GM19452 (cell line): Measurements from ENCODE around the gene FNBP1.

Experiments
- ATAC-seq: cut with Tn5 transposase; IDR thresholded peaks from one replicate; pipeline ENCODE4 v1.9.1; 2021; ENCODE audit not compliant: unreplicated experiment

FNBP1 gene

DNA sequence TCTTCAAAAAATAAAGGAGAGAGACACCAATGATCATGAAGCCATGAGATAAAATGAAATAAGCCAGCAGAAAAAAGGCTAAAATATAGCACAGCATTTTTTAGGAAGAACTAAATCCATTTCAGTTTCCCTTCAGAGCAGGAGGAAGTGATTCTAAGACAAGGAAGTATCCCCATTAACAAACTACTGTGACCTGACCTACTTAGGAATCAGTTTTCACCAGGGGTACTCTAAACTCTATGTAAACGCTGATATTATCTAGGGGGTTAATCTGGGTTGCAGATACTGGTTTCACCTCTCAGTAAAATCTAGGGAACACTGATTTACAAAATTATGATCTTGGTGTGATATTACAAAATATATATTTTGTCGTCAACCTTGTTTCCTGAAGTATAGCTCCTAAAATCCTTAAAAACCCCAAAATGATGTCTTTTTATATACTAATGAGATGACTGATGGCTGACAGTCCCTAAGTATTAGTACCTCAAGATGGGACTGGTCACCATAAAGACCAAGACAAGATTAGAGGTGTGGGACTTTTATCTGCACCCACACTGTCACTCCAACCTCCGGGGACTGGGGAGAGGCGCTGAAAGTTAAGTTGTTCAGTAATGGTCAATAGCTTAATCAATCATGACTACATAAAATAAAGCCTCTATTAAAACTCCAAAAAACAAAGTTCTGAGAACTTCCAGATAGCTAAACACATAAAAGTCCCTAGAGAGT, 2.9 kb upstream of the FNBP1 start:
- ATAC-seq: no peak

DNA sequence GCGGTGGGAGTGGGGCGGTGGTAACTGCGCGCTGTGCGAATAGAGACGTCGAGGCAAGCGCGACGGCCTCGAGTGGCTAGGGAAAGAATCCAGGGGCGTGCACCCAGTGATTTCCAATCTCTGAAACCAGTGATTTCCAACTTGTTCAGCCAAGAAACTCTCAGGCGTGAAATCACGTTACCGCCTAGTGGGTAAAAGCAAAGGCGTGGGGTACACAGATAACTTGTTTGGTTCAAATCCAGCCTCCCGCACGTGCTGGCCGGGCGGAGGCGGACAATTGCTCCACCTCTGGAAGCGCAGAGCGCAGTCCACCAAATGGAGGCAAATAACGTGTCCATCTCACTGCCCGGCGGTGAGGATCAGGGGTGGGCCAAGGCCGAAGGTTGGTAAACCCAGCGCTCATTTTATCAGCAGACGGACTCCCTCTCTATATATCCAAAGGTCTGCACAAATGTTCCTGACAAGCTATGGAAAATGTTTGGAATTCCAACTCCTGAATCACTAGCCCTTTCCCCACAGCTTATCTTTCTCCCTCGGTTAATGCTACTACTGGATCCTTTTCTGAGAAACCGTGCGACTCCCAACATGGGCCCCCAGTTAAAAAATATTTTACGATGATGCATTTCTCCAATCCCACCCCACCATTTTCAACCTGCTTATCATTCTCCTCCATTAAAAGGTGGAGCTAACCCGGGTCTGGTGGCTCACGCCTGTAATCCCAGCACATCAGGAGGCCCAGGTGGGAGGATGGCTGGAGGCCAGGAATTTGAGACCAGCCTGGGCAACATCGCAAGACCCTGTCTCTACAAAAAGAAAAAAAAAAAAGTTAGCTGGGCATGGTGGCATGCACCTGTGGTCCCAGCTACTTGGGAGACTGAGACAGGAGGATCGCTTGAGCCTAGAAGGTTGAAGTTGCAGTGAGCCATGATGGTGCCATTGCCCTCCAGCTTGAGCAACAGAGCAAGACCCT, 950 bp upstream of the FNBP1 start:
- ATAC-seq: no peak

DNA sequence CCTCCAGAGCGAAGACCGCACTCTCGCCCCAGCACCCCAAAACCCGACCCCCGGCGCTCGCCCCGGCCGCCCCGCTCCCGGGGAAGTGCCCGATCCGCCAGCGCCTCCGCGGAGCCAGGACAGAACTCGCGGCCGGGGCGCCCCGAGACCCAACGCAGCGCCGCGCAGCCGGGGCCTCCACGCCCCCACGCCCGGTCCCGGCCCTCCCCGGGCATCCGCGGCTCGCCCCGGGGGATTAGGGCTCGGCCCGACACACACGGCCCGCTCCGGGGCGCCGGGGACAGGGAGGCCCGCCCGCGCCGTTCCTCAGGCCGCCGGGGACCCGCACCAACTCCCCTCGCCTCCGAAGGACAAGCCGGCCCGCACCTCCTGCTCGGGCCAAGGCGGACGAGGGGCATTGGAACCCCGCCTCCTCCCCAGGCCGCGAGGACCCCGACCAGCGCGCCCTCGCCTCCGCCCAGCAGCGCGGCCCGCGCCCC, 544 bp downstream of the FNBP1 start:
- peak; percentile 1 for ATAC-seq

DNA sequence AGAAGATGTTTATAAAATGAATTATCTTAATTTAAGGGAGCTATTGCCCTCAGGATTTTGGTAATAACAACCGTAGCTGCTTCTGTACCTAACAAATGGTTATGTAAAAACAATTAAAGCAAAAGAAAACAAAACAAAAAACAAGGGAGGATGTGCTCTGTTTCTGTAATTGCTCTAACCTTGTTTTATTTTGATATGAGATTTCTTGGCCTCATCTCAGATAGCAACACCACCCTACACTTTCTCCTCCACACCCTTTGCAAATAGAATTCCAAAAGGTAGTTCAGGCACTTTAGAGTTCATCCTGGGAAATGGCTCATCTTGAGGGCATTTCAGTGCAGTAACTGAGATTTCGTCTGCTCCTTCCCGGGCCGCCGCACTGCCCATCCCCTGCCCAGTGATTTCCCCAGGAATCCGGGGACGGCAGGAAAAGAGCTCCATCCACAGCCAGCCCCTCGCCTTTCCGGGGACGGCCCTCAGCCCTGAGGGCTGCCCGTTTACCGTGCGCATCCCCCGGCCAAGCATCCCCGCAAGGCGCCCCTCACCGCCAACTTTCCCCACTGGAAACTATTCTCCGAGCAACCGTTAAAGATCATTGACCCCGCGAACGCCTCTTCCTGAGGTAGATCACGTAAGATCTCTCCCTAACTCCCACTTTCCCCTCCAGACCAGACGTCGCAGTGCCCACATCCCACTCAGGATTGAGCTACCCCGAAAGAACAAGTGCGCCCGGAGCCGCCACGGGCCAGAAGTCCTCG, 1.2 kb downstream of the FNBP1 start:
- no peak for ATAC-seq

DNA sequence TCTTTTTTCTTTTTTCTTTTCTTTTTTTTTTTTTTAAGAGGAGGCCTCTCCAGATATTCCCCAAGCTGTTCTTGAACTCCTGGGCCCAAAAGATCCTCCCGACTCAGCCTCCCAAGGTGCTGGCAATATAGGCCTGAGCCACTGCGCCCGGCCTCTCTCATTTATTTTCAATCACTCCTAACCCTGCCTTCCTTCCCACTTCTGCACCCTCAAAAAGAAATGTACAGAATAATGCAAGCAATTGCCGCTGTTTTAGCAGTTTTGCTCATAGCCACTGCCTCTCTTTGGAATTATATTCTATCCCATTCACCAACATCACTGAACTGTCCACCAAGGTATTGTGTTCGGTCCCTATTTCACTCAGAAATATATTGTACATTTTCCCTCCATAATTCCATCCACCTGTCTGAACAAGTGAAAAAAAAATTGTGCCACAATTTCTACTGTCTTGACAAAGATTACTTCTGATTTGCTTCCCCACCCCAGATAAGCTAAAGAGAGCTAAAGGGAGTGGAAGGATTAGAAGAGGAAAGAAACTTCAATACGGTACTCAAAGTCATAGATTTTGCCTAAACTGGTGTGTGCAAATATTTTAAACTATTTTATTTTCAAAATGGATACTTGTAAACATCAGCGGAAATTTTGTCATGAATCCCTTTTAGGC, 1.9 kb downstream of the FNBP1 start:
- no peak for ATAC-seq

DNA sequence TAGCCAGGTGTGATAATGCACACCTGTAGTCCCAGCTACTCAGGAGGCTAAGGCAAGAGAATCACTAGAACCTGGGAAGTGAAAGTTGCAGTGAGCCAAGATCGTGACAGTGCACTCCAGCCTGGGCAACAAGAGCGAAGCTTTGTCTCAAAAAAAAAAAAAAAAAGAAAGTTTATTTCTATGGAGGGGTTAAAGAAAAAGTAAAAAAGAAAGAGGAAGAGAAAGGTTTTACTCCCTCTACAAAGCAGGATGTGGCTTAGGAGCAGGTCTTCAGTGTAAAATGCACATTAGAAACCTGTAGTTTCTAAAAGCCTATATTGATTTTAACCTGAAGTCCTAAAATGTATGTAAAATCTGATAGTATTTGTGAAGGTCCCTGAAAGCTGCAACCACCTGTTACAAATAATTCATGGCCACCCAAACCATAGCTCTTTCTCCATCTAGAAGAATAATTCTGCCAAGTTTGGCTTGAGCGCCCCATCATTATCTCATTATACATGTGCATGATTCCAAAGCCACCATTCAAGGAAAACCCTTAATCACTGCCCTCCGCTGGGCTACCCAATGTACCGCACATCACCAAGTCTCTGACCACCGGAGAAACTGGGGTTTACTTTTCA, 3.4 kb downstream of the FNBP1 start:
- ATAC-seq: peak; percentile 22

DNA sequence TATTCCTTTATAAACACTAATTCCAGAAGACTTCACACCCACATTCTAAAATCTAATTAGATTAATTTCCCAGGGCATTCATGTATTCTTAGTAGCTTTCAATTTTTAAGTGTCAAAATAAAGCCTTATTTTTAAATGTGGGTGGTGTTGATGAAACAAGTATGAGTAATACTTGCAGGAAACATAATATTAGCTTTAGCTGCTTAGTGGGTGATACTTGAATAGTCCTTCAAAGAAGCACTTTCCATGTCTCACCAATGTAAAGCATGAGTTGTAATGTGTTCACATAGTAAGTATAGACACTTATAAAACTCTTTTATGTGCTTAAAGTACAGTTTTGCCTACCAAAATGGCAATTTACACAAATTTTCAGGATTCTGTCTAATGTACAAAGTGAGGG, 6.9 kb downstream of the FNBP1 start:
- no peak for ATAC-seq

DNA sequence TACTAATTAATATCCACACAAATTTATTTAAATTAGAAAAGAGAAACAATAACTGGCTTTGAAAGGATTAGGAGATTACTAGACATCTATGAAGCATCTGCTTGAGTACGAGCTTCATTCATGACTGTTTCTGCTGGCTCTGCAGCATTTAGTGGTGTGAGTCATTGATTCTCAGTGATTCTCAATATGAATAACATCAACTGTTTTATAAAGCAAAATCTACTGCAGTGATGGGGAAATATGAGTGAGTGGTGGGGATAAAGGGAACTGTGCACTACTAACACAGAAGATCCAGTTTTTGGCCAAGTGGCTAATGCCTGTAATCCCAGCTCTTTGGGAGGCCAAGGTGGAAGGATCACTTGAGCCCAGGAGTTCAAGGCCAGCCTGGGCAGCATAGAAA, 8.4 kb downstream of the FNBP1 start:
- no peak for ATAC-seq

DNA sequence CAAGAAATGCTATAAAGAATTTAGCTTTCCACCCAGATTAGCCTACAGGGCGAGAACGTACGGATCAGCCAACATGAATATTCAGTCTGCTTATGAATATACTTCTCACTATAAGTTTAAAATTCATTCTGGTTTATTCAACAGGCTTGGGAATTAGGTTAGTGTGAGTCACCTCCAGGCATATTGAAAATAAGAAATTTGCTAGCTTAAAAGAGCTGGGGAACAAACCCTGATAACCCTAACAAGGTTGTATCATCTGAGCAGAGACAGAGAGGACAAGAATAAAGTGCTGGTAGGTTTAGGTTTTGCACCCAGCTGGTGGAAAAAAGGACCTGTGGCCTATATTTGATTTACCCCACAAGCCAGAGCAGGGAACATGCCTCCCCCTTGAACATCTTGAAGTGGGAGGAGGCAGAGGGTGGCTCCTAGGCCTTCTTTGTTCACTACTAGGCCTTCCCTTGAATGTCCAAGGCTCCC, 12.3 kb downstream of the FNBP1 start:
- ATAC-seq: no peak

DNA sequence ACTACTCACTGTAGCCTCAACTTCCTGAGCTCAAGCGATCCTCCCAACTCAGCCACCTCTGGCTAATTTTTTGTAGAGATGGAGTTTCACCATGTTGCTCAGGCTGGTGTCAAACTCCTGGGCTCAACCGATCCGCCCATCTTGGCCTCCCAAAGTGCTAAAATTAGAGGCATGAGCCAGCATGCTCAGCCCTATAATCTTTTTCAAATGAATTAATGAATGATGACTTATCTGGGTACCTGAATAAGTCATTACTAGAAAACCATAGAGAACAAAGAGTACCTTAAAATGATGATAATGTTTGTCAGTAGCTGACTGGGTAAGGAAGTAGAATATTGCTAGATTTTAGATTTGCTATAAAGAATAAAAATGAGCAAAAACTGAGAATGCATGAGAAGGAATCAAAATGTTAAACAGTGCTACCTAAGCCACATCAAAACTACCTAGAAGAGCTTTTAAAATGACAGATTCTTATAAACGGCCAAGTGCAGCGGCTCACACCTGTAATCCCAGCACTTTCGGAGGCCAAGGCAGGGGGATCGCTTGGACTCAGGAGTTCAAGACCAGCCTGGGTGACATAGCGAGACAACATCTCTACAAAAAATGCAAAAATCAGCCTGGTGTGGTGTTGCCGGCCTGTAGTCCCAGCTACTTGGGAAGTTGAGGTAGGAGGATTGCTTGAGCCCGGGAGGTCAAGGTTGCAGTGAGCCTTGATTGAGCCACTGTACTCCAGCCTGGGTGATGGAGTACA, 13.6 kb downstream of the FNBP1 start:
- ATAC-seq: peak; percentile 43

DNA sequence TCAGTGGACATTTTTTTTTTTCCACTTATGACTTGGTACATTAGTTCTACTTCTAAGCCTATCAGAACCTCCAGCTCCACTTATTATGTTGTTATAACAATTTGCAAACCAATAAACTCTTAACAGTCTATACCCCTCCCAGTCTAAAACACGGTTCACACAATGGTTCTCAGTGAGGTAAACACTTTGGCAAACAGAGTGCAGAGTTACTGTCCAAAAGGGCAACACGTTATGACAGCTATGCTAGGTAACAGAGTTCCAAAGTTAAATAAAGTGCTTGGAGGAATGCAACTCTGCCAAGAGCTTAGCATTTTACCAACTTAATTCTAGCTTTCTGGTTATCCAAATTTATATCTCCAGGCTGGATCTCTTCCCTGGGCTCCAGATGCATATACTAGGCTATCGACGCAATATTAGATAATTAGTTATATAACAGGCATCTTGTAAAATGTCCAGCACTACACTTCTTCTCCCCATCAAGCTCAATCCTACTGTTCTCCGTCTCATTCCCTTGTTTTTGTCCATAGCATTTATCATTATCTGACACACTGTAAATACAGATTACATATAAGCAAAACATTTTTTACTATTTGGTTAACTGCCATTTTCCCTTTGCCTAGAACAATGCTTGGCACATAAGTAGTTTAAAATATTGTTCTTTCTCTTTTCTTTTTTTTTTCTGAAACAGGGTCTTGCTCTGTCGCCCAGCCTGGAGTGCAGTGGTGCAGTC, 14.3 kb downstream of the FNBP1 start:
- ATAC-seq: no peak

DNA sequence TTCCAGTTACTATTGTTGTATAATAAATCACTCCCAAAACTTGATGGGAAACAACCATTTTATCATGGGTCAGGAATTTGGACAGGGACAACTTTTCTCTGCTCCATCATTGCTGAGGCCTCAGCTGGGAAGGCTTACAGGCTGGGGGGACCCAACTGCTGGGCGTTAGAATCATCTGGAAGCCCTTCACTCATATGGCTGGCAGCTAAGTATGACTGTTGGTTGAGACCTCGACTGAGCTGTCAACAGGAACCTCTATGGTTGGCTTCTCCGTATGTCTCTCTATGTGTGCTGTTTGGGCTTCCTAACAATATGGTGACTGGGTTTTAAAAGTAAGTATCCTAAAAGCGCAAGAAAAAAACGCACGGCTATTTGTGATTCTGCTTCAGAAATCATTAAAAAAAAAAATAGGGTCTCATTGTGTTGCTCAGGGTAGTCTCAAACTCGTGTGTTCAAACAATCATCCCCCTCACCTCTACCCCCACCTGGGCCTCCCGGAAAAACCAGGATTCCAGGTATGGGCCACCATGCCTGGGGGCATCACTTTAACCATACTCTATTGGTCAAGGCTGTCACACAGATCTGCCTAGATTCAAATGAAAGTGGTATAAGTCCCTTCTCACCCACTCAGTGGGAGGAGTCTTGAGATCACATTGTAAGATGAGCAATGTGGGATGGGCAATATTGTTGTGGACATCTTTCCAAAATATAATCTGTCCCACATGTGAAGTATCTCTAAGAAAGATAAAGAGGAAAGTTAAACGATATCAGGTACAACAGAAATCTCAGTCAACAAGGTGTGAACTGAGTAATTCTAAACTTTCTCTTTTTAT, 15.2 kb downstream of the FNBP1 start:
- ATAC-seq: no peak

DNA sequence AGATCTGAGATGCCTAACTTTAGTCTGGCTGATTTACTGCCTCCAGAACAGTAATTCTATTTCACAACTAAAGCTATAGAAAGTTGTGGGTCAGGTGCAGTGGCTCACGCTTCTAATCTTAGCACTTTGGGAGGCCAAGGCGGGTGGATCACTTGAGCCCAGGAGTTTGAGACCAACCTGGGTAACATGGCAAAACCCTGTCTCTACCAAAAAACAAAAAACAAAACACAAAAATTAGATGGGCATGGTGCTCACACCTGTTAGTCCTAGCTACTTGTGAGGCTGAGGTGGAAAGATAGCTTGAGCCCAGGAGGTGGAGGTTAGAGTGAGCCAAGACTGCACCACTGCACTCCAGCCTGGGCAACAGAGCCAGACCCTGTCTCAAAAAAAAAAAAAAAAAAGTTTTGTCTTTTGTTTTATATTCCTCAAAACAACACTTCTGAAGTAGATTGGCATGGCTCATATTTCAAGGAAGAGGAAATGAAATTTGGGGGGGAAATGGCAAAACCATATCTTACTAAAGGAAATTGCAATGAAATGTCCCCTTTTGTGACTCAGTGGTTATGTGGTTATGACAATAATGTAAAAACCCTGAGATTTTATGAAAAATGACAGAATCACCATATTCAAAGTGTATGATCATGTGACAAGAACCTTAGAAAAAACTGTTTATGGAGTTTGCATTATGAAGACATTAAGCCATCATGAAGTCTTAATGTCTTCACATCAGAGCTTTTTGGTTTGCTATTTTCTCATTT, 16.2 kb downstream of the FNBP1 start:
- no peak for ATAC-seq

DNA sequence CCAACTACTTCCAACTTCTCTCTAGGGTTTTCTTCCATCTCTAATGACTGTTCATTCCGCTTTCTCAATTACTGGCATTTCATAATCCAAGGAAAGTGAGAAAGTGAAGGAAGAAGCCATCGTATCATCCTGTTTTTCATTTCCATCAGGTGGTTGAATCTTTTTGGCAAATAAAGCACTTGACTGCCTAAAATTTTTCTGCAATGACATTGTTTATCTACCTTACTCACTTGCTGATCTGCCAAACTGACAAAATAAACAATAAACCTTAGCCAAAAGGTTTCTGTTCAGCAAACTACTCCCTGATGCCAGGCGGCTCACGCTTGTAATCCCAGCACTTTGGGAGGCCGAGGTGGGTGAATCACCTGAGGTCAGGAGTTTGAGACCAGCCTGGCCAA, 18.4 kb downstream of the FNBP1 start:
- no peak for ATAC-seq

DNA sequence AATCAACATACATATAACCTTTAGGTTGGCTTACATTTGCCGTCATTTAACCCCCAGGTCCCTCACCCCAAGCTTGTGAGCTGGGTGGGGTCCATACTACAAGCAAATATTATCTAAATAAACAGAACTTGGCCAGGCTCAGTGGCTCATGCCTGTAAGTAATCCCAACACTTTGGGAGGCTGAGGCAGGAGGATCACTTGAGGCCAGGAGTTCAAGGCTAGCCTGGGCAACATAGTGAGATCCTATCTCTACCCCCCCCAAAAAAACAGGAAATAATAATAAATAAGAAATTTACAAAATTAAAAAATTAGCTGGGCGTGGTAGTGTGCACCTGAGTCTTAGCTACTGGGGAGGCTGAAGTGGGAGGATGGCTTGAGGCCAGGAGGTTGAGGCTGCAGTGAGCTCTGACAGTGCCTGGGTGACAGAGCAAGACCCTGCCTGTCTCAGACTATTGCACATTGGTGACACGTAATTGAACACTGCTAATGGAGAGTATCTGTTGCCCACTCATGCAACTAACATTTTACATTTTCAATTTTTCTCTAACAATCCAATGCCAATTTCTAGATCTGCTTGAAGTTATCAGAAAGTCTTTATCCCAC, 18.9 kb downstream of the FNBP1 start:
- no peak for ATAC-seq

DNA sequence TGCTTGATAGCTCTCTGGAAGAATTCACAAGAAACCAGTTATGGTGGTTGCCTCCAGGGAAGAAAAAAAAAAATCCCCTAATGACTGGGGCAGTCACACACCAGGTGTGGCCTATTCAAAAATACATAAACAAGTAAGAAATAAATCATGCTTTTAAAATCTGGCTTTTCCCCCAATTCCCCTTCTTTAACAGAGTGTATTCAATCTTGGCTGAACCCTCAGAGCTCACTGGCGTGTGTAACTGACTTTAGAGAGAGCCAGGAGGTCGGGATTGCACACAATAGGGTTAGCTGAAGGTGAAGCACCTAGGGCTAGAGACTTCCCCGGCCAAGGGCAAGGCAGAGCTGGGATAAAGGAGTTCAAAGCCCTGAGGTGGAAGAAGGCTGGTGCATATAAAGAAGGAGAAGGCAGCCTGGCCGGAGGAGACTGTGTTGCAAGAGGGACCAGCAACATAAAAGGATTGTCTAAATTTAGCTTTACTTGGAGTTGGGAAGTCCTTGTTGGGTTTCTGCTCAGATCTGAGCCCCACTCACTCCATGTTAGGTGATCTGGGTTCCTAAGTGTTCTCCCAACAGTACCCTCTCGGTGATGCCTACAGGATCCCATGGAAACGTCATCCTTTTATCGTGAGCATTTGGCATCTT, 19.7 kb downstream of the FNBP1 start:
- ATAC-seq: no peak
